Measurements from ENCODE around the gene ATL1. TPM values are rescaled to one million over a fixed set of nuclear protein-coding genes. Genes with fewer than 3 reads are reported as not detected.
"Not testable (repeated sequence)": the region's sequence is repeated elsewhere in the genome, so short reads cannot be mapped to it uniquely, and the experiment has no call there.

The ATL1 gene
- total and polyA plus RNA-seq, 2 donors = 15.0 to 18.6 TPM

DNA sequence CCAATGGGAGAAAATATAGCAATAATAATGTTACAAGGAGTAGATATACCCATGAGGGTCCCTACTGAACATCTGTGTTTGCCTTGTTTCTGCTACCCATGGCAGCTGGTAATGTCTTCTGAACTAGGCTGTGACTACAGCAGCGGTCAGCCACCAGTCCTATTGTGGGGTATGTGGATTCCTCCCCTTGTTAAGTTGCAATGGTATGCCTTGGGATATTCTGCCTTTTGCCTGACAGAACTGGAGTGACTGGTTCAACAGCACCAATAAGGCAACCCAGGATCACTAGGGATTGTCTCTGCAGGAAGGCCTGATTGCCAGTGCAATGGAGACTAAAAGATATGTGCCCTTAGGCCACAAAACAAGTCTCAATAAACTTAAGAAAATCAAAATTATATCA is 9.7 kb upstream of the ATL1 start:
- Histone ChIP-seq H3K36me3 (ENCODE audit: insufficient read depth) (no peaks in the 10 kb centered on the region), H3K27ac (ENCODE audit: low read depth) (no peak overlapping the region), H3K4me3 (ENCODE audit: low read depth, low read length) (no peak overlapping the region), H3K4me1 (ENCODE audit: insufficient read depth) (no peaks in the 10 kb centered on the region)
- 96% methylated on average over 1 of the region's 1 CpG for WGBS
- no peak for DNase-seq (ENCODE audit: extremely low spot score)

DNA sequence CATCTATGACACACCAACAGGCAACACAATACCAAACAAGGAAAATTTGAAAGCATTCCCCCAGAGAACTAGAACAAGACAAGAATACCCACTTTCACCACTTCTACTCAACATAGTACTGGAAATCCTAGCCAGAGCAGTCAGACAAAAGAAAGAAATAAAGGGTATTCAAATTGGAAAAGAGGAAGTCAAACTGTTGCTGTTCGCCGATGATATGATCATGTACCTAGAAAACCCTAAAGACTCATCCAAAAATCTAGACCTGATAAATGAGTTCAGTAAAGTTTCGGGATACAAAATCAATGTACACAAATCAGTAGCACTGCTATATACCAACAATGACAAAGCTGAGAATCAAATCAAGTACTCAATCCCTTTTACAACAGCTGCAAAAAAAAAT is 8.1 kb upstream of the ATL1 start:
- no peak overlapping the region for H3K27ac ChIP-seq (ENCODE audit: low read depth)
- no peak for DNase-seq (ENCODE audit: extremely low spot score)
- 89% methylated on average over 3 of the region's 3 CpGs for WGBS
- H3K4me1 ChIP-seq (ENCODE audit: insufficient read depth) = no peaks in the 10 kb centered on the region
- no peaks in the 10 kb centered on the region for H3K36me3 ChIP-seq (ENCODE audit: insufficient read depth)
- no peak overlapping the region for H3K4me3 ChIP-seq (ENCODE audit: low read depth, low read length)

DNA sequence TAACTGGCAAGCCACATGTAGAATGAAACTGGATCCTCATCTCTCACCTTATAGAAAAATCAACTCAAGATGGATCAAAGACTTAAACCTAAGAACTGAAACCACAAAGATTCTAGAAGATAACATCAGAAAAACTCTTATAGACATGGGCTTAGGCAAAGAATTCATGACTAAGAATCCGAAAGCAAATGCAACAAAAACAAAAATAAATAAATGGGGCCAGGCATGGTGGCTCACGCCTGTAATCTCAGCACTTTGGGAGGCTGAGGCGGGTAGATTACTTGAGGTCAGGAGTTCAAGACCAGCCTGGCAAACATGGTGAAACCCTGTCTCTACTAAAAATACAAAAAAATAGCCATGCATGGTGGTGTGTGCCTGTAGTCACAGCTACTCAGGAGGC is 7.1 kb upstream of the ATL1 start:
- not testable (repeated sequence) for H3K36me3 ChIP-seq (ENCODE audit: insufficient read depth); H3K4me1 ChIP-seq (ENCODE audit: insufficient read depth); DNase-seq (ENCODE audit: extremely low spot score); H3K27ac ChIP-seq (ENCODE audit: low read depth); H3K4me3 ChIP-seq (ENCODE audit: low read depth, low read length)
- WGBS = 76% methylated on average over 3 of the region's 3 CpGs

DNA sequence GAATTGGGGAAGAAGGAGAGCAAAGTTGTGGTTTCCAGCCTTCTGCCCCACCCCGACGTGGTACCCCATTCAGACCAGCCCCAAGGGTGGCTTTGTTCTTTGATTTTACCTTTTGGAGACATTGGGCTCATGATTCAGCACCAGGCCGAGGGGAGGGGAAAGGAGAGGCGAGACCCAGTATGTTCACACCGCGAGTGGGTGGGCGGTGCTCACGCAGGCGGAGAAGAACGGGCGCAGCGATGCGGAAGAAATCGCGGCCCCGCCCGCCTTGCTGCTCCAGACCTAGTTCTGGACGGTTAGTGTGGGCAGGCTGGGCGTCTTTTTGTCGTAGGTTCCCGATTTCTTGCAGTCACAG is 963 bp downstream of the ATL1 start:
- Histone ChIP-seq H3K36me3 (ENCODE audit: insufficient read depth) (no peaks in the 10 kb centered on the region), H3K4me3 (ENCODE audit: low read depth, low read length) (peak overlapping the region; percentile 70), H3K4me1 (ENCODE audit: insufficient read depth) (no peaks in the 10 kb centered on the region), H3K27ac (ENCODE audit: low read depth) (peak overlapping the region; percentile 62)
- WGBS = under 1% methylated on average over 21 of the region's 21 CpGs
- peak; percentile 23 for DNase-seq (ENCODE audit: extremely low spot score)

DNA sequence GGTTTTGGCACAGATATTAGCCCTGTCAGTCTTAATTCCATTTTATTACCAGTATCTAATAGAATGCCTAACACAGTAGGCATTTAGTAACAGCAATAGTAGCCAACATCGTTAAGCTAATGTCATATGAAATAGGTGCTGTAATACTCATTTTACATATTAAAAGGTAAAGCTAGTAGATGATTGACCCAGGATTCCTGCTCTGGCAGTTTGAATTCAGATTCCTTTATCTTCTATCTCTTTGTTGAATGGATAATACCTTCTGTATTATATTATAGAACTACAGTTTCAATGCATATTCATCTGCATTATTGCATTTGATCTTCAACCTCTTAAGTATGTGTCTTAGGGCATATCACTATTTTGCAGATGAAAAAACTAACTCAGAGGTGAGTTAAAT is 2.9 kb downstream of the ATL1 start:
- H3K27ac ChIP-seq (ENCODE audit: low read depth) = no peak overlapping the region
- 82% methylated on average over 1 of the region's 1 CpG for WGBS
- no peak overlapping the region for H3K4me3 ChIP-seq (ENCODE audit: low read depth, low read length)
- H3K36me3 ChIP-seq (ENCODE audit: insufficient read depth) = no peaks in the 10 kb centered on the region
- no peak for DNase-seq (ENCODE audit: extremely low spot score)
- H3K4me1 ChIP-seq (ENCODE audit: insufficient read depth) = no peaks in the 10 kb centered on the region

DNA sequence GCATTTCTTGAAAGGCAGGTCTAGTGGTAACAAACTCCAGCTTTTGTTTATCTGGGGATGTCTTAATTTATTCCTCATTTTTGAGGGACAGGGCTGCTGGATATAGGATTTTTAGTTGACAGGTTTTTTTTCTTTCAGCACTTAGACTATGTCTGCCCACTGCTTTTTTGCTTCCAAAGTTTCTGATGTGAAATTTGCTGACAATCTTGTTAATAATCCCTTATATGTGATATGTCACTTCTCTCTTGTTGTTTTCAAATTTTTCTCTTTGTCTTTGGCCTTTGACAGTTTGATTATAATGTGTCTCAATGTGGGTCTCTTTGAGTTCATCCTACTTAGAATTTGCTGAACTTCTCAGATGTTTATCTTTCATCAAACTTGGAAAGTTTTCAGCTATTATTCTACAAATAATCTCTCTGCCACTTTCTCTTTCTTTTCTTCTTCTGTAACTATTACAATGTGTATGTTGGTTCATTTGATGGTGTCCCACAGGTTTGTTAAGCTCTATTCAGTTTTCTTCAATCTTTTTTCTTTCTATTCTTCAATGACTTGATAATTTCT is 9.8 kb downstream of the ATL1 start:
- Histone ChIP-seq H3K4me1 (ENCODE audit: insufficient read depth) (no peaks in the 10 kb centered on the region), H3K36me3 (ENCODE audit: insufficient read depth) (peaks cover 2% of the 10 kb centered on the region), H3K27ac (ENCODE audit: low read depth) (no peak overlapping the region), H3K4me3 (ENCODE audit: low read depth, low read length) (no peak overlapping the region)
- DNase-seq (ENCODE audit: extremely low spot score) = no peak

DNA sequence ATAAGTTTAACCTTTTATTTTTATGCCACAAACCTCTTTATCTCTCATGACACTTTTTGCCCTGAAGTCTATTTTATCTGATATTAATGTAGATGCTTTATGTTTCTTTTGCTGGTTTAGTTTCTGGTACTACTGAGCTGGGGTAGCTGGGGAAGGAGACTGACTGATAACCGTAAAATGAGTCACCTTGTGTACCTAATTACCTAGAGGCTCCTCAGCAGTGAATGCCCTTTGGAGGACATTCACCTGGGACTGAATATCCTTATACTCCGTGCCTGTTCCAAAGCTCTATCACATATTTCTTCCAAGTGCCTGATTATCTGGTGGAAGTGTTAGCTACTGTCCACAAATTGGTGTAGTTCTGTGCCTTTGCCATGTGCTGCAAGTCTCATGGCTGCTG is 13.9 kb downstream of the ATL1 start:
- H3K4me3 ChIP-seq (ENCODE audit: low read depth, low read length) = no peak overlapping the region
- no peak overlapping the region for H3K27ac ChIP-seq (ENCODE audit: low read depth)
- no peak for DNase-seq (ENCODE audit: extremely low spot score)
- 76% methylated on average over 2 of the region's 2 CpGs for WGBS
- peaks cover 2% of the 10 kb centered on the region for H3K36me3 ChIP-seq (ENCODE audit: insufficient read depth)
- H3K4me1 ChIP-seq (ENCODE audit: insufficient read depth) = no peaks in the 10 kb centered on the region

DNA sequence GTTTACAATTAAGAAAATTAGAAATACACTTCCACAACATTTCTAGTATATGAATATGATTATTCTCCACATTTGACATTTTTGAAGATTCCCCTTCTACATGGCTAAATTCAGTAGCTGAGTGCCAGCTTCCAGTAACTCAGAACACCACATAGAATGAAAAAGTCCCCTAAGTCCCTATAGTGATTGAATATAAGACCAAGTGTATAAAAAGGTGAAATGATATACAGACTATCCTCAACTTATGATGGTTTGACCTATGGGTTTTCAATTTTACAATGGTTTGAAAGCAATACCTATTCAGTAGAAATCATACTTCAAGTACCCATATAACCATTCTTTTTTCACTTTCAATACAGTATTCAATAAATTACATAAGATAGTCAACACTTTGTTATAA is 15.8 kb downstream of the ATL1 start:
- no peak overlapping the region for H3K27ac ChIP-seq (ENCODE audit: low read depth)
- H3K4me3 ChIP-seq (ENCODE audit: low read depth, low read length) = no peak overlapping the region
- peaks cover 2% of the 10 kb centered on the region for H3K36me3 ChIP-seq (ENCODE audit: insufficient read depth)
- no peaks in the 10 kb centered on the region for H3K4me1 ChIP-seq (ENCODE audit: insufficient read depth)
- no peak for DNase-seq (ENCODE audit: extremely low spot score)

DNA sequence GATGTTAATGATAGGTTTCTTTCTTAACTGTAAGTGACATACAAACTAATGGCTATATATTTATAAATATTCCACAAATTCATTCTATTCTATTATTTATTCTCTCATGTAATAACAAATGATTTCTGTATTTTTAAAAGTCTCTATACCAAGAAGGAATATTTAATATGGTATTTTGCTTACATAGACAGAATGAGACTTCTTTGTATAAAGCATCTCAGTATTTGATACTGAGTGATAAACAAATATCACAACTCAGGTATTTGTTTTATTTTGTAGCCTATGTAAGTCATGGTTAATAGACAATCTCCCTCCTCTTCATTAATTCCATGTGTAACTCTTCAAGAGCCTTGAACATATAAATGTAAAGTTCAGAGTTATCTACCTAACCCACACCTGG is 18.0 kb downstream of the ATL1 start:
- DNase-seq (ENCODE audit: extremely low spot score) = no peak
- Histone ChIP-seq H3K4me1 (ENCODE audit: insufficient read depth) (no peaks in the 10 kb centered on the region), H3K36me3 (ENCODE audit: insufficient read depth) (peaks cover 2% of the 10 kb centered on the region)

DNA sequence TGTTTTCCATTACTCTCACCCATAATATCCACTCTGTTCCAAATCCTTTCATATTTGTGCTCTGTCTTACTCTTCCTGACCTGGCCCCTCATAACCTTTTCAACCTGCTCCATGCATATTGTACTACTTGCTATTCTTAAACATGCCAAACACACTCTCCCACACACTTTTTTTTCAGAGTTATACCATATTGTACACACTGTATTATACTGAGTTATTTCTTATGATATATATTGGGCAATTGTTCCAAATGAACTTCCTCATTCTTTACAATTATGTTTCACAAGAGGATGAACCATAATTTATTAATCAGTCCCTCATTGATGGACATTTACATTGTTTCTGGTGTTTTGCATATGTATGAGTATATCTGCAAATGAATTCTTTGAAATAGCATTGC is 18.5 kb downstream of the ATL1 start:
- H3K36me3 ChIP-seq (ENCODE audit: insufficient read depth) = peaks cover 2% of the 10 kb centered on the region
- H3K4me1 ChIP-seq (ENCODE audit: insufficient read depth) = no peaks in the 10 kb centered on the region
- no peak overlapping the region for H3K27ac ChIP-seq (ENCODE audit: low read depth)
- no peak overlapping the region for H3K4me3 ChIP-seq (ENCODE audit: low read depth, low read length)
- no peak for DNase-seq (ENCODE audit: extremely low spot score)

More for the DNA sequence above, 18.0 kb downstream of the ATL1 start:
- H3K4me3 ChIP-seq (ENCODE audit: low read depth, low read length) = no peak overlapping the region
- no peak overlapping the region for H3K27ac ChIP-seq (ENCODE audit: low read depth)

DNA sequence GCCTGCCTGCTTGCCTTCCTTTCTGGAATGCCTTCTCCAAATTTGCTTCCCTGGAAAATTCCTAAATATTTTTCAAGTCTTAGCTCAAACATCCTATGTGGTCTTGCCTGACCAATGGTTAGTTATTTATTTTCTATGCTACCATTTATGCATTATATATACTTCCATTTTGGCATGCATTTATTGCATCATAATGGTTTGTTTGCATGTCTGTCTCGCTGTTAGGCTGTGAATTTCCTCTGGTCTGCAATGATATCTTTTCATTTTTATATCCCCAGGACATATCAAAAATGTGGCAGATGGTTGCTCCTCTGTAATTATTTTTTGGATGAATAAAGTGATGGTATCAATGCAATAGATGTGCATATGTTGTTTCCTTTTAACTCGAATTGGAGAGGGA is 30.5 kb downstream of the ATL1 start:
- WGBS = 81% methylated on average over 2 of the region's 2 CpGs
- no peaks in the 10 kb centered on the region for H3K36me3 ChIP-seq (ENCODE audit: insufficient read depth)

DNA sequence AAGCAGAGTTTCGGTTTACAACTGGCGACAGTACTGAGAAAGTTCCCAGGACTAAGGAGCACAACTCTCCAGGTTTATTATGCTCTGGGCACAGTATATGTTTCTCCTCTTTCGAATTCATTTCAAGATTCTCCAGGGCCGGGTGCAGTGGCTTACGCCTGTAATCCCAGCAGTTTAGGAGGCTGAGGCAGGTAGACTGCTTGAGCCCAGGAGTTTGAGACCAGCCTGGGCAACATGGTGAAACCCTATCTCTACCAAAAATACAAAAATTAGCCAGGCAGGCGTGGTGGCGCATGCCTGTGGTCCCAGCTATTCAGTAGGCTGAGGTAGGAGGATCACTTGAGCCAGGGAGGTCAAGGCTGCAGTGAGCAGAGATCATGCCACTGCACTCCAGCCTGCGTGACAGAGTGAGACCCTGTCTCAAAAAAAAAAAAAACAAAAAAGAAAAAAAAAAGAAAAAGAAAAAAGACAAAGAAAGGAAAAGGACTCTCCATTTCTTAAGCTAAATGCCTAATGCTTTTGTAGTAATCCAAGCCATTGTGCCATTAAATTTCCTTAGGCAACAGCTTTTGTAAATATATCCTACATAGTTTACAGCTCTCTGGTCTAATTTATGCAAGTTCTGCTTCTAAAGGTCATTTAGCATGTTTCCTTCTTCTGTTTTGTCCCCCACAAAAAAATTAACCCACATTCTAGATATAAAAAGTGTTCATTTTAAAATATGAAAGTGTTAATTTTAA is 34.8 kb downstream of the ATL1 start:
- DNase-seq (ENCODE audit: extremely low spot score) = no peak
- 89% methylated on average over 8 of the region's 8 CpGs for WGBS
- Histone ChIP-seq H3K36me3 (ENCODE audit: insufficient read depth) (no peaks in the 10 kb centered on the region), H3K4me3 (ENCODE audit: low read depth, low read length) (no peak overlapping the region), H3K27ac (ENCODE audit: low read depth) (no peak overlapping the region), H3K4me1 (ENCODE audit: insufficient read depth) (no peaks in the 10 kb centered on the region)

More for the DNA sequence above, 30.5 kb downstream of the ATL1 start:
- no peak for DNase-seq (ENCODE audit: extremely low spot score)
- Histone ChIP-seq H3K4me1 (ENCODE audit: insufficient read depth) (no peaks in the 10 kb centered on the region), H3K4me3 (ENCODE audit: low read depth, low read length) (no peak overlapping the region), H3K27ac (ENCODE audit: low read depth) (no peak overlapping the region)

DNA sequence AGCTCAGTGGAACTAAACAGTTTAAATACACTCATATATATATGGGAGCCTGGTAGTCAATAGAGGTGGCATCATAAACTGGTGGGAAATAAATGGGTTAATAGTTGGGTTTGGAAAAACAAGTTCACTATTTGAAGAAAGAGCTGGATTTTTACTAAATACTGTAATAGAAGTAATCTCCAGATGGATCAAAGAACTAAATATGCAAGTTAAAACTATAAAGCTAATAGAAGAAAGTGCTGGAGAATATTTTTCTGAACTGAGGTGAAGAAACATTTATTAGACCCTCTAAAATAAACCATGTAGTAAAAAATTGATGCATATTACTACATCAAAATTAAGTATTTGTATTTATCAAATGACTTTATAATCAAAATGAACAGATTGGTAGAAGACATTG is 38.8 kb downstream of the ATL1 start:
- DNase-seq (ENCODE audit: extremely low spot score) = no peak
- H3K36me3 ChIP-seq (ENCODE audit: insufficient read depth) = no peaks in the 10 kb centered on the region
- no peaks in the 10 kb centered on the region for H3K4me1 ChIP-seq (ENCODE audit: insufficient read depth)
- no peak overlapping the region for H3K4me3 ChIP-seq (ENCODE audit: low read depth, low read length)
- H3K27ac ChIP-seq (ENCODE audit: low read depth) = no peak overlapping the region

DNA sequence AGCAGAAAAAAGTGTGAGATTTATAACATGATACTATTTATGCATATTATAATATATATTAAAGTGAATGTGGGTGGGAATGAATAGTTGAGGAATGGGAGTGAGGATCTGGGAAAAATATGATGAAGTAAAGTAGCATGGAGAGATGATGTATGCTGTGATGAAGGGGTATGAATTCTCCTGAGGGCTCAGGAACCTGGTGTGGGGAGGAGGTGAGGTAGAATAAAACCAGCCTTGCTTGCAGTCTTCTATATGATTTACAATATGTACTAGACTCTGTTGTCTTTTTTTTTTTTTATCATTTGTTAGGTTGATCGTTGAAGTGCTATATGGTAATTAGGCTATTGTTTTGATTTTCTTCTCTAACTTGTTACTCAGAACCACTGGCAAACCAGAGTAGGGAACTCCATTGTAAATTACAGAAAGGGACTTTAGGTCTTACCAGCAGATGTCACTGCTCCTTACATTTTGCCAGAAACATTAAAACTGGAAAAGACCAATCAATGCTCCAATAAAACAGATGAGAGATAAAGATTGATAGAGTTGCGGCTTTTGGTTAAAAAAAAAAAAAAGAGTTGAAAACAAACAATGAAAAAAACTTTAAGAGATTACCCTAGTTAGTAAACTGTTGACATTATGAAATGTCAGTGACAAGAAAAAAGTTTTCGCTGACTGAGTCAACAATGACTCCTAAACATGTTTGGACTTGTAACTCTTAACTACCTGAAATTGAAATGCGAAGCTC is 39.9 kb downstream of the ATL1 start:
- peak; percentile 48 for DNase-seq (ENCODE audit: extremely low spot score)

More for the DNA sequence above, 39.9 kb downstream of the ATL1 start:
- H3K27ac ChIP-seq (ENCODE audit: low read depth) = no peak overlapping the region
- no peaks in the 10 kb centered on the region for H3K4me1 ChIP-seq (ENCODE audit: insufficient read depth)
- WGBS = 47% methylated on average over 4 of the region's 4 CpGs
- no peak overlapping the region for H3K4me3 ChIP-seq (ENCODE audit: low read depth, low read length)
- H3K36me3 ChIP-seq (ENCODE audit: insufficient read depth) = no peaks in the 10 kb centered on the region
